ENCODE data around the gene C19orf81. TPM values are rescaled to one million over a fixed set of nuclear protein-coding genes. Genes with fewer than 3 reads are reported as not detected.

C19orf81 gene
- total RNA-seq, 3 donors from 2014 or later: not detected

DNA sequence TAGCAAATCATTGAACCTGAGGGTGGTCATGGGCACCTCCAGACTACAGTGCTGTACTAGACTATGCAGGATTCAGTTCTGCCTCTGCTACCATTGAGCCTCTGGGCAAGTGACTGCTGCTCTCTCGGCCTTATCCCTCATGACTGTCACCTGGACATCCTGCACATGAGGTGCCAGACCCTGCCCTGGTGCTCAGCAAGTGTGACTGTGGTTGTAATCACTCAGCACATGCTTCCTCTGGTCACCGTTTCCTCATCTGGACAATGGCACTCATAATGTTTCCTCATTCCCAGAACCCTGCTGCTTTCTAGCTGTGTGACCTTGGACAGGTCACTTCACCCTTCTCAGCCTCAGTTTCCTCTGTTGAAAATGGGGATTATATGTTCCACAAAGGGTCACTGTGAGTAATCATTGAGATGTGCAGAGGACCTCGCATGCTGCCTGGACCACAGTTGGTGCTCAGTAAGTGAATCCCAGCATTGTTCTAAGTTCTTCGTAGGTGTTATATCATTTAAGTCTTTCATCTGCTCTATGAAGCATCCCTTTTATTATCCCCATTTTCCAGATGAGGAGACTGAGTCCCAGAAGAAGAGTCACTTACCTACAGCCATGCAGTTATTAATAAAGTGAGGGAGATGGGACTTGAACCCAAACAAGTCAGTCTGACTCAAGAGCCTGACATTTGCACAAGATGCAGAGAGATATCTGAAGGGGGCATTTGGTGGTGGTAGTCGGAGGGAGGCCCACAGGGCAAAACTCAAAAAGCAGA is 12.7 kb upstream of the C19orf81 start:
- peaks cover 3 to 33% of the 10 kb centered on the region in 2 donors for H3K27me3 ChIP-seq
- intact Hi-C loops (cut with DNase I; ENCODE audit: low total_unique reads): no loop called here
- H3K36me3 ChIP-seq: no peaks in the 10 kb centered on the region

GRCh38 chr19:50638600-50638999 is 10.6 kb upstream of the C19orf81 start:
- Histone ChIP-seq H3K27ac (no peak overlapping the region), H3K4me1 (no peaks in the 10 kb centered on the region), H3K27me3 (peaks cover 3 to 37% of the 10 kb centered on the region in 2 donors), H3K36me3 (no peaks in the 10 kb centered on the region), H3K4me3 (peak overlapping the region in 2 of 3 donors; percentile 66 to 73), H3K9me3 (peaks cover 9% of the 10 kb centered on the region in 2 donors)
- no peak for DNase-seq (ENCODE audit: low spot score in 2 of 2)
- intact Hi-C loops (cut with DNase I; ENCODE audit: low total_unique reads): loop anchor here (1.0 kb wide), 1 partner anchor 49 kb away; no protein-coding TSS in a partner anchor
- TF ChIP-seq CTCF (IDR thresholded peaks at IDR 0.05) (no peak), POLR2A (IDR thresholded peaks at IDR 0.05) (no peak), POLR2AphosphoS5 (IDR thresholded peaks at IDR 0.05) (no peak)

More for the DNA sequence above, 12.7 kb upstream of the C19orf81 start:
- TF ChIP-seq POLR2AphosphoS5 (IDR thresholded peaks at IDR 0.05): no peak
- no peak for TF ChIP-seq POLR2A (IDR thresholded peaks at IDR 0.05)
- no peak for TF ChIP-seq CTCF (IDR thresholded peaks at IDR 0.05)
- Histone ChIP-seq H3K4me3 (no peak overlapping the region), H3K27ac (no peak overlapping the region), H3K4me1 (no peaks in the 10 kb centered on the region), H3K9me3 (peaks cover 13 to 16% of the 10 kb centered on the region in 2 donors)
- no peak for DNase-seq (ENCODE audit: low spot score in 2 of 2)

DNA sequence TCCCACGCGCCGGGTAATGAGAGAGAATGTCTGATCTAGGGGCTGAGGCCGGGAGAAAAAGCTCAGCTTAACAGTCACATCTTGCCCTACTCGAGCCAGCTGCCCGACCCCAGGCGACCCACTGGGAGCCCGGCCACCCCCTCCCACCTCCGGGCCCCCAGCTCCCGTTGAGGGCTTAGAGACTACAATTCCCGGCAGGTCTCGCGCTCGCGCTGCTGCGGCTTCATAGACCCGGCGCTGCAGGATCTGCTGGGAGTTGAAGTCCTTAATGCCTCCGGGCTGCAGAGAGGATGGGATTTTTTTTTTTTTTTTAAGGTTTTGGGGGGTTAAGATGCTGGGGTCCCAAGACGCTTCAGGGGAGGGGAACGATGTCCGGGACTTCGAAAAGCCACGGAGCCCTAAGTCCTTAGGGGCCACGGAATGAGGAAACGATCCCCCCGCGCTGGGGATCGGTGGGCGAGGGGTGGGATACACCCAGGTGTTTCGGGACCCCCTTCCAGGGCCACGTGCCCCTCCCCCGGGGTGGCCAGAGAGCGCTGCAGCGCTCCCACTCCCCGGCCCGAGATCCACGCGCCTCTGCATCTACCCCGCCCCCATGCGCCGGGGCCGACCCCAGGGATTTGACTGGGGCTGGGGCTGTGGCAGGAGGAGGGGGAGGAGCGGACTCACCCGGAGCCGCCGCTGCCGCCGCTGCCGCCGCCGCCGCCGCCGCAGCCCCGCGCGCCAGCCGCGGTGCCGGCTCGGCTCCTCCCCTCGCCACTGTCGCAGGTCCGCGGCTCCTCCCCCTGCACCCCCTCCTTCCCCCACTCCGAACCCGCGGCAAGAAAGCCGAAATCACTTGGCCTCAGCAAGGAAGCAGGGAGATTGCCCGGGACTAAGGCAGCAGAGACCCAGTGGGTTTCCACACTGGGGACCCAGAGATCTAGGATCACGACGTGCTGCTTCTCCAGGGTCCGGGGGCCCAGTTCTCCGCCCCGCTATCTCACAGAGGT is 9.8 kb upstream of the C19orf81 start, which contains the start of gene SYT3:
Gene SYT3, minus strand, starts transcription at position 761 of the 992 bp plus-strand sequence. CDS start 2,470 bp downstream, outside the sequence.
- Histone ChIP-seq H3K27me3 (peaks cover 3 to 46% of the 10 kb centered on the region in 2 donors), H3K9me3 (peaks cover under 1% of the 10 kb centered on the region in 2 donors), H3K36me3 (no peaks in the 10 kb centered on the region), H3K27ac (no peak within 1 kb of the TSS), H3K4me3 (peak within 1 kb of the TSS; percentile 29 to 73 (median 66)), H3K4me1 (no peaks in the 10 kb centered on the region)
- intact Hi-C loops (cut with DNase I; ENCODE audit: low total_unique reads): no loop called here
- TF ChIP-seq CTCF (IDR thresholded peaks at IDR 0.05): no peak
- no peak for TF ChIP-seq POLR2A (IDR thresholded peaks at IDR 0.05)
- TF ChIP-seq POLR2AphosphoS5 (IDR thresholded peaks at IDR 0.05): no peak
- DNase-seq (ENCODE audit: low spot score in 2 of 2): no peak

DNA sequence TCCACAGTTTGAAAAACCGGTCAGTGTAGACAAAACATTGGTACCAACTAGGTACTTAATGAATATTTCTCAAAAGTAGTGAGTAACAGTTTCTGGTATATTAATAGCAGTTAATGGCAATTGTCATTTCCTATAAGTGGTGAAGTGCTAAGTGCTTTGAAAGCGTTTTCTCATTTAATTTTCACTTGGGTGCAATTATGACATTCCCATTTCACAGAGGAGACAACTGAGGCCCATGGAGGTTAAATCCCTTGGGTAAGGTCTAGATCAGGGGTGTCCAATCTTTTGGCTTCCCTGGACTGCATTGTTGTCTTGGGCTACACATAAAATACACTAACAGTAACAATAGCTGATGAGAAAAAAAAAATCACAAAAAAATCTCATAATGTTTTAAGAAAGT is 8.9 kb upstream of the C19orf81 start:
- no peak for DNase-seq (ENCODE audit: low spot score in 2 of 2)
- Histone ChIP-seq H3K4me1 (no peaks in the 10 kb centered on the region), H3K9me3 (no peaks in the 10 kb centered on the region), H3K27me3 (peaks cover 3 to 54% of the 10 kb centered on the region in 2 donors), H3K4me3 (no peak overlapping the region), H3K27ac (no peak overlapping the region), H3K36me3 (no peaks in the 10 kb centered on the region)
- TF ChIP-seq CTCF (IDR thresholded peaks at IDR 0.05) (no peak), POLR2A (IDR thresholded peaks at IDR 0.05) (no peak), POLR2AphosphoS5 (IDR thresholded peaks at IDR 0.05) (no peak)
- intact Hi-C loops (cut with DNase I; ENCODE audit: low total_unique reads): no loop called here
